Endothelial cell of umbilical vein (primary cell): ENCODE measurements around the gene CD247. TPM values are rescaled to one million over a fixed set of nuclear protein-coding genes. Genes with fewer than 3 reads are reported as not detected.

ENCODE experiments used
- BruUV-seq: library from RNA; stranded (reverse); fragments of 400-500 nt; replicated peaks from 2 replicates; lab custom pipeline; 2021; lab: Mats Ljungman, UMichigan
- CTCF ChIA-PET: fragments of 300-600, 350-600 bp; sonication (Branson Sonifier 250); formaldehyde crosslinking; loops from one replicate; lab custom pipeline; 2021; ENCODE audit warnings: antibody characterized with exemption, inconsistent platforms; lab: Charles Lee
- POLR2A ChIA-PET: fragments of 300-600, 350-600 bp; sonication (Branson Sonifier 250); formaldehyde crosslinking; loops from one replicate; lab custom pipeline; 2021; ENCODE audit warnings: antibody characterized with exemption, inconsistent platforms; lab: Charles Lee
- DNase-seq: peaks from one replicate; pipeline ENCODE4 v3.0.0-alpha.2; 2011; ENCODE audit warnings: low read depth, low spot score
- FAIRE-seq: peaks from 2 replicates; lab custom pipeline; 2011; peaks lifted over from hg19 to GRCh38; lab: Jason Lieb, UNC
- H2AFZ ChIP-seq: 2 replicates; pipeline ENCODE4 v1.6.0; 2012; ENCODE audit warnings: low read depth, low read length, control low read depth, inconsistent platforms
- H3K27ac ChIP-seq: 2 replicates; pipeline ENCODE4 v1.5.1; 2011; ENCODE audit warnings: low read depth, mild to moderate bottlenecking, control low read depth, low read length, moderate library complexity; ENCODE audit not compliant: insufficient read depth
- H3K27me3 ChIP-seq, 2 experiments: 2 replicates each; pipeline versions ENCODE4 v1.6.0 to v1.6.1; 2011; ENCODE audit warnings: low read length in 2 of 2, mixed read lengths in 1 of 2; ENCODE audit not compliant: control insufficient read depth in 2 of 2, insufficient read depth in 2 of 2
- H3K36me3 ChIP-seq, 2 experiments: 2 replicates in 1 of 2; 3 replicates in 1 of 2; pipeline ENCODE4 v1.5.1; 2011; ENCODE audit warnings: low read length in 2 of 2, mild to moderate bottlenecking in 1 of 2, moderate library complexity in 1 of 2; ENCODE audit not compliant: control insufficient read depth in 2 of 2, insufficient read depth in 2 of 2; ENCODE audit errors: extremely low read depth in 1 of 2
- H3K4me1 ChIP-seq: 3 replicates; pipeline ENCODE4 v1.5.1; 2011; ENCODE audit warnings: mild to moderate bottlenecking, low read length; ENCODE audit not compliant: control insufficient read depth, insufficient read depth; ENCODE audit errors: extremely low read depth
- H3K4me2 ChIP-seq: 2 replicates; pipeline ENCODE4 v1.6.1; 2011; ENCODE audit warnings: low read length, control low read depth, mixed read lengths; ENCODE audit not compliant: insufficient read depth
- H3K4me3 ChIP-seq, 3 experiments: fragments of 200-600 bp in 1 of 3; sonication (generic), shearing (Covaris generic) in 1 of 3; replicated peaks in 1 of 3; 2 replicates each; pipeline ENCODE4 v1.5.1; 2011 to 2016; ENCODE audit warnings: control low read depth in 3 of 3, low read length in 3 of 3, mild to moderate bottlenecking in 2 of 3, inconsistent platforms in 1 of 3, low read depth in 1 of 3, moderate library complexity in 1 of 3; ENCODE audit not compliant: insufficient read depth in 1 of 3
- H3K79me2 ChIP-seq: 2 replicates; pipeline ENCODE4 v1.6.0; 2012; ENCODE audit warnings: low read length, inconsistent platforms; ENCODE audit not compliant: control insufficient read depth, insufficient read depth
- H3K9ac ChIP-seq: replicated peaks from 2 replicates; pipeline ENCODE3; 2011; ENCODE audit warnings: low read length, control low read depth; ENCODE audit not compliant: insufficient read depth; ENCODE audit errors: extremely low read depth
- H3K9me1 ChIP-seq: replicated peaks from 3 replicates; pipeline ENCODE4 v1.6.0; 2011; ENCODE audit warnings: mild to moderate bottlenecking, low read length; ENCODE audit not compliant: control insufficient read depth, insufficient read depth; ENCODE audit errors: extremely low read depth
- H3K9me3 ChIP-seq: replicated peaks from 2 replicates; pipeline ENCODE4 v1.5.1; 2012; ENCODE audit warnings: low read length, inconsistent platforms; ENCODE audit not compliant: control insufficient read depth, insufficient read depth
- H4K20me1 ChIP-seq: replicated peaks from 2 replicates; pipeline ENCODE3; 2011; ENCODE audit warnings: mild to moderate bottlenecking, low read length; ENCODE audit not compliant: control insufficient read depth, insufficient read depth; ENCODE audit errors: extremely low read depth
- EZH2 ChIP-seq: IDR thresholded peaks from 2 replicates; pipeline ENCODE4 v1.6.1; 2012; ENCODE audit warnings: borderline replicate concordance, low read depth, mild to moderate bottlenecking, moderate library complexity, low read length, inconsistent platforms; ENCODE audit not compliant: severe bottlenecking
- MYC ChIP-seq: IDR thresholded peaks from one replicate; pipeline ENCODE4 v1.6.1; 2011; ENCODE audit warnings: mild to moderate bottlenecking, low read depth, low read length
- POLR2A ChIP-seq: IDR thresholded peaks from 2 replicates; pipeline ENCODE4 v1.6.1; 2012; ENCODE audit warnings: low read depth, mild to moderate bottlenecking, control low read depth, low read length
- POLR2AphosphoS5 ChIP-seq: IDR thresholded peaks from 2 replicates; pipeline ENCODE4 v1.6.1; 2012; ENCODE audit warnings: low read depth, mild to moderate bottlenecking, control low read depth, low read length, moderate library complexity; ENCODE audit not compliant: insufficient read depth
- dilution Hi-C: fragments of 300-500 bp; cut with MboI; formaldehyde crosslinking; loops from one replicate; pipeline ENCODE4 v1.15.0; 2019; ENCODE audit warnings: low sequenced_read_pairs; ENCODE audit not compliant: extremely low pct_ligation_motif_present
- intact Hi-C: fragments of 100-400 bp; cut with micrococcal nuclease; formaldehyde crosslinking; loops from one replicate; pipeline ENCODE4 v1.10.0; 2022
- polyA plus RNA-seq, 4 experiments: library from polyadenylated mRNA; depleted of rRNA in 3 of 4; stranded (reverse) in 3 of 4; unstranded in 1 of 4; fragments of >200 nt; gene quantifications; 2 replicates each; pipeline versions ENCODE4 v1.2.1 to v1.2.3, GENCODE V29; 2011 to 2012; ENCODE audit warnings: missing spikeins in 1 of 4
- total RNA-seq: library from RNA; stranded (reverse); gene quantifications from 2 replicates; pipeline ENCODE4 v1.2.3, GENCODE V29; 2021
- TF ChIP-seq, protein P1 (sequence below), 2 donors: IDR thresholded peaks; 1 replicate in 1 of 2; 2 replicates in 1 of 2; pipeline ENCODE4 v1.5.1; 2011; ENCODE audit warnings: low read length in 2 of 2, mild to moderate bottlenecking in 2 of 2, moderate library complexity in 2 of 2, control low read depth in 1 of 2, inconsistent platforms in 1 of 2, low read depth in 1 of 2; ENCODE audit not compliant: insufficient read depth in 1 of 2; ENCODE audit errors: extremely low read depth in 1 of 2
- TF ChIP-seq, protein P2 (sequence below): IDR thresholded peaks from 2 replicates; pipeline ENCODE4 v1.6.1; 2011; ENCODE audit not compliant: insufficient read depth, insufficient read length

The CD247 gene
- total and polyA plus RNA-seq, 2 donors (not counting 3 experiments of a cell fraction or from before 2014, with no cell fraction given) = not detected

- no peak for DNase-seq
- no peaks in the 10 kb centered on the region for H3K9me3 ChIP-seq
- no peaks in the 10 kb centered on the region for H3K79me2 ChIP-seq
- H4K20me1 ChIP-seq = no peaks in the 10 kb centered on the region
- no peak overlapping the region for H2AFZ ChIP-seq
- no peak overlapping the region for H3K27ac ChIP-seq
- no TSS peak for BruUV-seq
- ChIA-PET CTCF (no interaction called here), POLR2A (no interaction called here)
- no peaks in the 10 kb centered on the region for H3K36me3 ChIP-seq
- no peaks in the 10 kb centered on the region for H3K4me1 ChIP-seq
- no peak overlapping the region for H3K4me2 ChIP-seq
- dilution Hi-C loops (no loop called here), intact Hi-C loops (no loop called here)
- no peak overlapping the region for H3K9ac ChIP-seq
- no peaks in the 10 kb centered on the region for H3K9me1 ChIP-seq
- no peak for TF ChIP-seq POLR2AphosphoS5
- TF ChIP-seq, protein P1, sequence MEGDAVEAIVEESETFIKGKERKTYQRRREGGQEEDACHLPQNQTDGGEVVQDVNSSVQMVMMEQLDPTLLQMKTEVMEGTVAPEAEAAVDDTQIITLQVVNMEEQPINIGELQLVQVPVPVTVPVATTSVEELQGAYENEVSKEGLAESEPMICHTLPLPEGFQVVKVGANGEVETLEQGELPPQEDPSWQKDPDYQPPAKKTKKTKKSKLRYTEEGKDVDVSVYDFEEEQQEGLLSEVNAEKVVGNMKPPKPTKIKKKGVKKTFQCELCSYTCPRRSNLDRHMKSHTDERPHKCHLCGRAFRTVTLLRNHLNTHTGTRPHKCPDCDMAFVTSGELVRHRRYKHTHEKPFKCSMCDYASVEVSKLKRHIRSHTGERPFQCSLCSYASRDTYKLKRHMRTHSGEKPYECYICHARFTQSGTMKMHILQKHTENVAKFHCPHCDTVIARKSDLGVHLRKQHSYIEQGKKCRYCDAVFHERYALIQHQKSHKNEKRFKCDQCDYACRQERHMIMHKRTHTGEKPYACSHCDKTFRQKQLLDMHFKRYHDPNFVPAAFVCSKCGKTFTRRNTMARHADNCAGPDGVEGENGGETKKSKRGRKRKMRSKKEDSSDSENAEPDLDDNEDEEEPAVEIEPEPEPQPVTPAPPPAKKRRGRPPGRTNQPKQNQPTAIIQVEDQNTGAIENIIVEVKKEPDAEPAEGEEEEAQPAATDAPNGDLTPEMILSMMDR (IDR thresholded peaks at IDR 0.05; ENCODE audit: extremely low read depth in 1 of 2, insufficient read depth in 1 of 2, low read depth in 1 of 2, low read length in 2 of 2) = no peak
- TF ChIP-seq POLR2A = no peak
- no peak for TF ChIP-seq MYC
- no peak for TF ChIP-seq EZH2
- TF ChIP-seq, protein P2, sequence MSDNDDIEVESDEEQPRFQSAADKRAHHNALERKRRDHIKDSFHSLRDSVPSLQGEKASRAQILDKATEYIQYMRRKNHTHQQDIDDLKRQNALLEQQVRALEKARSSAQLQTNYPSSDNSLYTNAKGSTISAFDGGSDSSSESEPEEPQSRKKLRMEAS = no peak
- peaks cover 5 to 6% of the 10 kb centered on the region in 2 experiments for H3K27me3 ChIP-seq
- no peak overlapping the region for H3K4me3 ChIP-seq
- FAIRE-seq = no peak
Observed at GRCh38 chr1:167496797-167497619, 21.3 kb downstream of the CD247 start.
